ENCODE results near the gene COG5.
A peak's percentile ranks its signal among the peaks of the same experiment; 100 is the strongest.
"Not testable (repeated sequence)": the region's sequence is repeated elsewhere in the genome, so short reads cannot be mapped to it uniquely, and the experiment has no call there.

Gene COG5

DNA sequence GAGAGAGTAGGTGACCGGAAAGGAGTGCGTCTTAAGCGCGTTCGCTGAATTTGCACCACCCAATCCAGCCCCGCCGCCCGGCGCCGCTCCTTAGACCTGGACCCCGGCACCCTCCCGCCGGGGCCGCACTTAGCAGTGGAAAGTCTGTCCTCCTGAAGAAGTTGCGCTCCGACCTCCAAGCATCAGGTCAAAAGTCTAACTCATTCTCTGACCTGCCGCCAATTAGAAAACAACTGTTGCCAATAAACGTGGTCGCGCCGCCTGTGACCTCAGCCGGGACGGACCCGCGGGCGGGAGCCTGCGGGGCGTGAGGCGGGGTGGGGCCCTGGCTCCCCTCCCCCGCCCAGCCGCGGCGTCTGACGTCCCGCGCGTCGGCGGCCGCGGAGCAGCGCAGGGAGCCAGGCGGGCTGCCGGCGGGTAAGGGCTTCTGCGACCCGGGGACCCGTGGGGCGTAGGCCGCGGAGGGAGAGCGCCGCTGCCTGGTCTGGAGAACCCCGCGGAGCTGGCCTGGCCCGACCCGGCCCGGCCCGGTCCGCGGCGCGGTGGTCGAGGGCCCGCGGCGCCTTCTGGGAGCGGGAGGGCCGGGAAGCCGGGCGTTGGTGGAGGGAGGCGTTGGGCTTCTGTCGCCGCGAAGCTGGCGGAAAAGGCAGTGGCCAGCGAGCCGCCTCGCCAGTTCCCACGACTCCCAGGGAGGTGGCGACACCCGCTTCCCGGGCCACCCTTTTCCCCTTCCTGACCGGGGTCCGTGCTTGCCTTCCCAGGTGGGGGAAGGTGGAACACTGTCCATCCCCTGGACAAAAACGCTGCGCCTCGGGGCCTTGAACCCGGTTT lies 16.4 kb upstream of the COG5 start, which contains the start of gene BCAP29:
BCAP29 (plus strand) TSS at position 362 of the 831 bp plus-strand sequence. CDS start 527 bp downstream, outside the sequence.
- peak; percentile 74 for DNase-seq (ENCODE audit: low read depth)

DNA sequence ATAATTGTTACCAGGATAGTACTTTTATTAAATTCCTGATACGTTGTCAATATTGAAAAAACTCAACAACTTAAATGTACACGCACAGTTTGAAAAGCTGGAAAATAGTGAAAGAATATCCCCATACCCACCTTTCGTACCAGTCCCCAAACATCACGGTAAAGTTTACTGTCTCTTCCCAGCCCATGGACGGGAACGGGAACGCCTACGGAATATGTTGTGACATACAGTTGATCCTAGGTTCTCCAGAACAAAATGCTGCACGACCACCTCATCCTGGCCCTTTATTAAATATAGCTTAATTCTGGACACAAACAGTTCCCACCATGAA lies 15.8 kb upstream of the COG5 start:
- DNase-seq (ENCODE audit: low read depth) = no peak

DNA sequence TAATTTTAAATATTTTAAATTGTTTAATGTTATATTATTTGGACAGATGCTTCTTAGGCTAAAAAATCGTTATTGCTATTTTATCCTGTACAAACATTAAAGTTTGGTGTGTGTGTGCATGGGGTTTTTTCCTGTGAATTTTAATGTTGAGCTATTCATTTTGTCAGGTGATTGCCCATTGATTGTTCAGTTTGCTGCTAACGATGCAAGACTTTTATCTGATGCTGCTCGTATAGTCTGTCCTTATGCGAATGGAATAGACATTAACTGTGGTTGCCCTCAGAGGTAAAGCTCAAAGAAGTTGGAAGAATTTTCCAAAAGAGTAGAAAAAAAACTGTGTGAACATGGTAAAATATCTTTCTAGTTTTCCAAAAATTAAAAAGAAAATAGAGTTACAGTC lies 9.8 kb upstream of the COG5 start:
- no peak for DNase-seq (ENCODE audit: low read depth)

DNA sequence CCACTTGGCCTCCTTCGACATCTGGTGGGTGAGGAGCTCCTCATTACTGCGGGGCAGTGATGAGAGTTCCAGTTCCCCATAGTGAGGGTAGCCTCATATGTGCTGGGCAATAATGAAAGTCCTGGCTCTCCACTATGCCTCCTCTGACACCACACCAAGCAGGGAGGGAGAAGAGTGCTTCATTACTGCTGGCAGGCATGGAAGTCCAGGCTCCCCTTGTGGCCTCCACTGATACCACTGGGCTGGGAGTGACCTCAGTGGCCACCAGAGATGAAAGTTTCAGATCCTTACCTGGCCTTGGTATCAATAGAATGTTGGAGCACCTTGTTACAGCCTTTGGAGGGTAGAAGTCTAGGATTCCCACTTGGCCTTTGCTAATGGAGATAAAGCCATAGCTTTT lies 6.6 kb upstream of the COG5 start:
- DNase-seq (ENCODE audit: low read depth) = no peak

DNA sequence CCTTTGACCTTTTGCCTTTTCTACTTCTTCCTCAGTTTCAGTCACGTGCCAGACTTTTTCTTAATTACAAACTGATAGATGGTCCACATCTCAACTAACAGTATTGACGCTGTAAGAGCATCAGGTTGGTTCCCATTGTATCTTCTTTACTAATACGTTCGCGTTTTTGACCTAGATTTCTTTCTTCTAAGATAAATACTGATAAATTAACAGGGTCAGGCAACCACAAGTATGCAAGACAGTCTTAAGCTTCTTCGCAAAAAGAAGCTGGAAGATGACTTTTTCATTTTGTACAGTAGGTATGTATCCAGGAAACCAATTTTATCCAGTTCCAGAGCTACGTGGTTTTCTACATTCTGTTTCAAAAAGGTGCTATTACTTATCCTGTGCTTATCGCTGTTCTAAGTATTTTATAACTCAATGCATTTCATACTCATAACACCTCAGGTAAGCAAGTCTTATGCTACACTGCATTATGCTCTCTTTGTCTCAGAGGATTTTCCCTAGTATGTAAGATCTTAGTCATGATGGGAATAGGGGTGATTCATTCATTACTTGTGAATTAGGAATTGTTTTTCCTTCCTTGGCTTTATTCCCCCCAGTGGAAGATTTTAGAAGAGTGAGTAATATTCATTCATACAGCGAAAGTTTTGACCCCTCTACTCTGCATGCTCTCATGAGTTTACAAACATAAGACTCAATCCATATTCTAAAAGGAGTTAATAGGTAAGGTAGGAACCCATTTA lies 1.0 kb upstream of the COG5 start:
- DNase-seq (ENCODE audit: low read depth) = peak; percentile 94

DNA sequence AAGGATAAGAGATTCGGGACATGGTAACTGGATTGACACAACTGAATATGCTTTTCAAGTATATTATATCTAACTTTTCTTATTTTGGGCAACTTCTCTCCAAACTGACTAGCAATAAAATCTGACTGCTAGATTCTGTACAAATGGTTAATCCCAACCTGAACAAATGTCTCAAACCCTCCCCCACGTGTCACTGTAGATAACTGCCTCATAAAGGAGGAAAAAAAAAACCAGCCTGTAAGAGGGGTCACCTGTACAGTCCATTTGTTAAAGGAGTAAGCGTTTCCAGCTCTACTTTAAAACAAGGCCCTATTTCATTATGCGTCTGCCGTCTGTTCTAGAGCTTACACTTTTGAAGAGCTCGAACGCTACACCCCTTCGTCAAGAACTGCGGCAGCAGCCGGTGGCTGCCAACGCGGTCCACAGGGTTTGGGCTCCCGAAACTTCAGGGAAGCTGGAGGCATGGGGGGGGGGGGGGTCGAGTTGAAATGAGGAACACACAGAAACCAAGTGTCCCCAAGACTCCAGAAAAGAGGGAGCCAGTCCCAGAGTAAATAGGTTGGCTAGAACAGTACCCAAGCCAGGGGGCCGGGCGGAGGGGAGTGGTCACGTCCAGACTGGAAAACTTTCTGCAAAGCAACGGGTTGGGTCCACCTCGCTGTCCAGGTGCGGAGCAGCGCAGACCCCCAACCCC lies 492 bp downstream of the COG5 start:
- DNase-seq (ENCODE audit: low read depth) = no peak

DNA sequence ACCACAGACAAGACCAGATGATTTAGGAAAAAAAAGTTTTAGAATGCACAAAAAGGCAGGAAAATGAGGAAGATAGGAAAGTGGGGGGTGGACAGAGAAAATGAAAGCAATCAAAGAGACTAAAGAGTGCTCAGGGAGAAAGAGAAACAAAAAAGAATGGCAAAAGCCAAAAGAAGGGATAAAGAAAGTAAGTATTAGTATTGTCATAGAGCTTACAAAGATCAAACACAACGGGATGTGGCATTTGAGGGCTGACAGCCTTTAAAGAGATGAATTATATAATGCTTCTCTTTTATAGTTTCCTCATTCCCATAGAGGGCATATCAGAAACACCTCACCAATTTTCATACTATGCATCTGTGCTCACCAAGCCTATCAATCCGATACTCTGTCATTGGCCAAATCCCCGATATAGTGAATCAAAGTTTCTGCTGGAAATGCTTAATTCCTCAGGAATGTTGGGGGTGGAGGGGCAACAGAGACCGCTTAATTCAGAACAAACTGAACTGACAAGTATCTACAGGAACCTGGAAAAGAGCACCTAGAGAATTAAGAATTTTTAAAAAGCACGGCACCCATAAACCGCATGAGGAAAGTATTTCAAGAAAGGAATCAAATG lies 2.7 kb downstream of the COG5 start:
- DNase-seq (ENCODE audit: low read depth) = peak; percentile 64

DNA sequence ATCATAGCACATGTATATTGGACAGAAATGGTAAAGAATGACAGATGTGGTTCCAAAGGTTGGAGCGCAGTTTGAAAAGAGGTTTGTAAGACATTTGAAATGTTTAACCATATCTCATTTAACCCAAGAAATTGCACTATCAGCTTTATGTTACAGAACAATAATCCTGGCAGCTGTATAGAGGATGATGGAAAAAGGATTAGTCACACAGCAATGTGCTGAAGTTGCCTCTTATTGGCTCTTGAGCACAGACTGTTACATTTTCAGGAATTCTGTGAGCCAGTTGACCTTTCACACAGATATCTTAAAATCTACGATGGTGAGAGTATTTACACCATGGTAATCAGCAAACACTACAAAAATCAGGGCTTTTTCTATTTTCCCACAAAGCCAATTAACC lies 3.9 kb downstream of the COG5 start:
- peak; percentile 72 for DNase-seq (ENCODE audit: low read depth)

DNA sequence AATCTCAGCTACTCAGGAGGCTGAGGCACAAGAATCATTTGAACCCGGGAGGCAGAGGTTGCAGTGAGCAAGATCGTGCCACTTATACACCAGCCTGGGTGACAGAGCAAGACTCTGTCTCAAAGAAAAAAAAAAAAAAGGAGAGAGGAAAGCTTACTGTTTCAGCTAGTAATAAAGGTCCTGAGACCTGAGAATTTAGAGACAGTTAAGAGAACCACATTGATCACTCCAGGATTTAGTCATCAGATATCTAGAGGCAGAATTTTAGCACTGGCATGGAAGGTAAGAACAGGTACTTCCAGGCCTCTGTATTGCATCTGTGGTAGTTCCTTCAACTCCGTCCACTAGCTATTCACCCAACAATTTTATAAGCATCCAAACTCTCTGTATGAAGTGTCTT lies 7.8 kb downstream of the COG5 start:
- DNase-seq (ENCODE audit: low read depth) = no peak

DNA sequence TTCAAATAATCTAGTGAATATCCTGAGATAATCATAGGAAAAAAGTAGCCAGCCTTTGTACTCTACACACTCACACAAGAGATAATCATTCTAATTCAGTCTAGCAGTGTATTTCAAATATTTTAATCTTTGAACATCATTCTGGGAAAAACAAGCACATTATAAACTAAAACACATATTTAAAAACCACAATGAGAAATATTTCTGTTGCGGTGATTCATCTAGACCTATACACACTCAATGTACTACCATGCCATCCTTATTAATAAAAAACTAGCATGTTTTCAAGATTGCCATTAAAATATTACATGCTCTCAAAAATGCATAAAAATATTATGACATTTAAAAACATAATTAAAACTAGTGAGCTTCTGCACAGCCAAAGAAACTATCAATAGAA lies 11.8 kb downstream of the COG5 start:
- peak; percentile 15 for DNase-seq (ENCODE audit: low read depth)

DNA sequence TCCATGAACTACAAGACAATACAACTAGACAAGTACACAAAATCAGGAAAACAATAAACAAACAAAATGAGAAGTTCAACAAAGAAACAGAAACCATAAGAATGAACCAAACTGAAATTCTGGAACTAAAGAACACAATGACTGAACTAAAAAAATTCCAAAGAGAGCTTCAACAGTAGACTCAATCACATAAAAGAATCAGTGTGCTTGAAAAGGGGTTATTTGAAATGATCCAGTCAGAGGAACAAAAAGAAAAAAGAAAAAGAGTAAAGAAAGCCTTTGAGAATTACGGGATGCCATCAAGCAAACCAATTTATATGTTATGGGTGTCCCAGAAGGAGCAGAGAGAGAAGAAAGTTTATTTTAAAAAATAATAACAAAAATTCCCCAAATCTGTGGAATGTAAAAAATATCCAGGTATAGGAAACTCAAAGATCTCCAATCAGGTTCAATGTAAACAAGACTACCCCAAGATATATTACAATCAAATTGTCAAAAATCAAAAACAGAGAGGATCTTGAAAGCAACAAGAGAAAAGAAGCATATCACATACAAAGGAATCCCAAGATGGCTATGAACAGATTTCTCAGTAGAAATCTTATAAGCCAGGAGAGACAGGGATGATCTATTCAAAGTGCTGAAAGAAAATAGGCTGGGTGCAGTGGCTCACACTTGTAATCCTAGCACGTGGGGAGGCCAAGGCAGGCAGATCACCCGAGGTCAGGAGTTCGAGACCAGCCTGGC lies 18.7 kb downstream of the COG5 start:
- no peak for DNase-seq (ENCODE audit: low read depth)

DNA sequence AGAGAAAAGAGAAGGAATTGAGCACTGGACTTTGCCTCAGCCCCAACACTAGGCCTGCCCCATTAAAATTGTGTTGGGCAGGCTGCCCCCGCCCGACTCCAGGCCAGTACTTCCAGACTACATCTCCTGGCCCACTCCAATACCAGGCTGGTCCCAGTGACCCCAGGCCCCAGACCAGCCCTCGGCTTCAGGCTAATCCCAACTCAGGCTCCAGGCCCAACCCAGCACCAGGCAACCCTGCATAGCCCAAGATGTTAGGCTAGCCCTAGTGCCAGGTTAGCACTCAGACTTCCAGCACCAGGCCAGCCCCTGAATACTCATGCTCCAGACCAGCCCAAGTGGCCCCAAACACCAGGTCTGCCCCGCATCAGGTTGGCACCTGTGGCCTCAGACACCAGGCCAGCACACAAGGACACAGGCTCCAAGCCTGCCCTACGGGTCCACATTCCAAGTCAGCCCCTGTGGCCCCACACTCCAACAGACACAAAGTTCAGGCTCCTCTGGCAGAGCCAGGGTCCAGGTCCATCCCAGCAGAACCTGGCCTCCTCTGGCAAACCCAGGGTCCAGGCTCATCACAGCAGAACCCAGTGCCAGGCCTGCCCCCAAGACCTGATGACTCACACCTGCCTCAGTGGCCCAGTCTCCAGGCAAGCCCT lies 20.3 kb downstream of the COG5 start:
- DNase-seq (ENCODE audit: low read depth) = no peak

DNA sequence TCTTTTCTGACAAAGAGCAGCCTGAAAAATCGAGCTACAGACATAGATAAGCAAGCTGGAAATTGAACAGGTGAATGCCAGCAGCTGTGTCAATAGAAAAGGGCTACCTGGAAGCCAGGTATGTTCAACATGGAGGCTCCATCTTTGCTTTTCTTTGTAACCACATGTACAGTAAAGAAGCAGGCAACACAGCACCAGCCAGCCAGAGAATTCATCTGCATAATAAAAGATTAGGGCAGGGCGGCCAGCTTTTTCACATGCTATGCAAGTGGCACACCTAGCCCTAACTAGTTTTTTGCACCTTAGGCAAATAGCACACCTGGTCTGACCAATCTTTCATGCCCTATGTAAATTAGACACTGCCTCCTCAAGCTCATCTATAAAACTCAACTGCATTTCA lies 25.7 kb downstream of the COG5 start:
- DNase-seq (ENCODE audit: low read depth) = no peak

DNA sequence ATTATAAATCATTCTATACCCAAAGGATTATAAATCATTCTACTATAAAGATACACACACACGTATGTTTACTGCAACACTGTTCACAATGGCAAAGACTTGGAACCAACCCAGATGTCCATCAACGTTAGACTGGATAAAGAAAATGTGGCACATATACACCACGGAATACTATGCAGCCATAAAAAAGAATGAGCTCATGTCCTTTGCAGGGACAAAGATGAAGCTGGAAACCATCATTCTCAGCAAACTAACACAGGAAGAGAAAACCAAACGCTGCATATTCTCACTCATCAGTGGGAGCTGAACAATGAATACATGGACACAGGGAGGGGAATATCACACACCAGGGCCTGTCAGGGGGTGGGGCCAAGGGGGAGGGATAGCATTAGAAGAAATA lies 26.5 kb downstream of the COG5 start:
- DNase-seq (ENCODE audit: low read depth) = not testable (repeated sequence)

DNA sequence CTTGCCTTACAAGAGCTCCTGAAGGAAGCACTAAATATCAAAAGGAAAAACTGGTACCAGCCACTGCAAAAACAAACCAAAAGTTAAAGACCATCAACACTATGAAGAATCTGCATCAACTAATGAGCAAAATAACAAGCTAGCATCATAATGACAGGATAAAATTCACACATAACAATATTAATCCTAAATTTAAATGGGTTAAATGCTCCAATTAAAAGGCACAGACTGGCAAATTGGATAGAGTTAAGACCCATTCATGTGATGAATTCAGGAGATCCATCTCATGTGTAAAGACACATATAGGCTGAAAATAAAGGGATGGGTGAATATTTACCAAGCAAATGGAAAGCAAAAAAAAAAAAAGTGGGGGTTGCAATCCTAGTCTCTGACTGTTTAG lies 29.6 kb downstream of the COG5 start:
- DNase-seq (ENCODE audit: low read depth) = no peak

DNA sequence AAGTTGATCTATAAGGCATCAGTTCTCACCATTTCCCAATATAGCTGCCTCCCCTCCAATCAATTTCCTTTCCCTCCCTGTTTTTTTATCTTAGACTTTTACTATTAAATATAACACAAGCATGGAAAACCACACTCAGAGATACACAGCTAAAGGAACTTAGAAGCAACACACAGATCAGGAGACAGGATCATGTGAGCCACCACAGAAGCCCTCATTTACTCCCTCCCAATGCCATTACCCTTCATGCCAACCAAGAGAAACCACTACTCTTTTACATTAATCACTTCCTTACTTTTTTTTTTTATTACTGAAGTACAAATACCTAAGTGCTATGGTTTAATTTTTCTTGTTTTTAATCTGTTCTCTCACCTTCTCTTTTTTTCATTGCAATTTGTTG lies 33.0 kb downstream of the COG5 start:
- DNase-seq (ENCODE audit: low read depth) = no peak

DNA sequence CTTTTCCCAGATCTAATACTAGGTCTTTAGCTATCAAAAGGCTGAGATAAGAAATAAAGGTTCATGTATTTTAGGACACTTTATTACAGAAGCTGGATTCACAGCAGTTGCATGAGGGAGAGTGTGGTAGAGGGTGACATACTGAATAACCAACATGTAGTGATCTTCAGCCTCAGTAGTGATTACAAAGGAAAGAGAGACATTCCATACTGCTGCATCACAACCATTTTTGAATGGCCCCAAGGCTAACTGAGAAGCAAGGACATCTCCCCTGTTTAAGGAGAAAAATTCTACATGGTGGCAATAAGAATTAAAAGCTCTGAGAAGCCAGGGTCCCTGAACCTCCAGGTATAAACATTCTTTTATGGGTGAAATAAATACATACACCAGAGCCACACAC lies 35.3 kb downstream of the COG5 start:
- peak; percentile 80 for DNase-seq (ENCODE audit: low read depth)

DNA sequence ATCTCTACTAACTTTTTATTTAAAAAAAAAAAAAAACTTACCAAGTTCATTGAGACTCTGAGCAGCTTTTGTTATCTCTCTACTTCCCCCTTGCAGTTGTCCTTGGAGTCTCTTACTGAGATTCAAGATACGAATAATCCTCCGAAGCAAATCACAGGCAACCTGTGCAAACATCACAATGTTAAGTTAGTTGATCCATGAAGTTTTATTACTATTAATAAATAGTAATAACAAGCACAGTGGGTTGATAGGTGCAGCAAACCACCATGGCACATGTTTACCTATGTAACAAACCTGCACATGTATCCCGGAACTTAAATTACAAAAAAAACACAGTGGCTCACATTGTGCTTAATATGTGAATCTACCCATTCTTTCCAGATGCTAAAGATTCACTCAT lies 36.5 kb downstream of the COG5 start:
- DNase-seq (ENCODE audit: low read depth) = no peak

DNA sequence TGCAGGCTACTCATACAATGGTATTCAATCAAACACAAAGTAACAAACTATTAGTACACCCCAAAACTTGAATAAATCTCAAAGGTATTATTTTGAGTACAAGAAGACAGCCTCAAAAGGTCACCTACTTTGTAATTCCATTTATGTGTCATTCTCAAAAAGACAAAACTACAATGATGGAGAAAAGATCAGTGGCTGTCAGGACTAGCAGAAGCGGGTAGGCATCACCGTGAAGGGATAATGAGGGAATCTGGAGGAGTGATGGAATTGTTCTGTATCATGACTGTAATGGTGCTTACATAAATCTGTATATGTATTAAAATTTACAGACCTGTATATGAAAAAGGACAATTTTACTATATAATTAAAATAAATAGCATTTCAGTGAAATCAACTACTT lies 37.0 kb downstream of the COG5 start:
- DNase-seq (ENCODE audit: low read depth) = no peak

DNA sequence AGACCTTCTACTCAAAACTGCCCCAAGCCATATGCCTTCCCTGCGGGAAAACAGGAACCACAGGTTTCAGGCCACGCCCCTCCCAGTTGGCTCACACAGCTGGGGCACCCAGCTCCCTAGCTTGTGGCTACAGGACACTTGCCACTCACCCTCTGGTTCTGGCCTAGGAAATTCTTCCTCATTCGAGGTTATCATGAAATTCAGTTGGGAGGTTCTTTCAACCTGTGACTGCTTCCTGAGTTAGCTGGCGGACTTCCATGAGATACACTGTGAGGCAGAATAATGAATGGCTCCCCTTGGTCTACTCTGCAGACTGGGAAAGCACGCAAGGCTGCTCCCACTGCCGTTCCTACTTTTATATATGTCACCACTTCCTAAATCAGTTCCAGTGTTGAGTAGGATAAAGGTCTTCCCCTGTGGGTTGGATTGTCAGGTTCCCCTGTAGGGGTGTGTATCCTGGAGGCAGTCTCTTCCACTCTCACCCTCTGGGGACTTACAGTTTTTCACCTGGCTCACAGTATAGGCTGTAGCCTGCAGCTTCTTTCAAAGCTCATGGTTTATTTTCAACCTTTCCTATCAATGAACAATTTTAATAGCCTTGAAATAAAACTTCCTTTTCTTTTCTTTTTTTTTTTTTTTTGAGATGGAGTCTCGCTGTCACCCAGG lies 56.9 kb downstream of the COG5 start:
- no peak for DNase-seq (ENCODE audit: low read depth)

All from ELR (cell line).